HepG2 (cell line): Measurements from ENCODE around the gene MNAT1. TPM values are rescaled to one million over a fixed set of nuclear protein-coding genes. Genes with fewer than 3 reads are reported as not detected.
A peak's percentile ranks its signal among the peaks of the same experiment; 100 is the strongest.

Source experiments
- AFF4 ChIP-seq: sonication (generic); formaldehyde crosslinking; IDR thresholded peaks from 2 replicates; pipeline ENCODE4 v1.4.0; 2020; ENCODE audit warnings: missing genetic modification reagents
- BRD4 ChIP-seq: sonication (generic); formaldehyde crosslinking; IDR thresholded peaks from 2 replicates; pipeline ENCODE4 v1.4.0; 2020; ENCODE audit warnings: missing genetic modification reagents
- CBX2 ChIP-seq, 2 experiments: fragments of 200-600 bp in 1 of 2; sonication (generic); formaldehyde crosslinking in 1 of 2; IDR thresholded peaks; 2 replicates each; pipeline versions ENCODE4 v1.7.0 to v1.8.1; 2018 to 2022; ENCODE audit warnings: low read depth in 2 of 2, low read length in 1 of 2, mild to moderate bottlenecking in 1 of 2, missing genetic modification reagents in 1 of 2
- CBX5 ChIP-seq: sonication (generic); formaldehyde crosslinking; IDR thresholded peaks from 2 replicates; pipeline ENCODE4 v1.4.0; 2020; ENCODE audit warnings: missing genetic modification reagents, borderline replicate concordance
- FOXK1 ChIP-seq: sonication (generic); formaldehyde crosslinking; IDR thresholded peaks from 2 replicates; pipeline ENCODE4 v1.4.0; 2020; ENCODE audit warnings: low read depth, missing genetic modification reagents, borderline replicate concordance
- GATAD1 ChIP-seq: IDR thresholded peaks from 2 replicates; pipeline ENCODE4 v1.6.1; 2016; ENCODE audit warnings: missing genetic modification reagents, missing compliant biosample characterization
- HMGA1 ChIP-seq: sonication (generic); formaldehyde crosslinking; conservative IDR thresholded peaks from 2 replicates; pipeline ENCODE4 v1.4.0; 2020; ENCODE audit warnings: missing genetic modification reagents
- HOXA7 ChIP-seq: sonication (generic); formaldehyde crosslinking; IDR thresholded peaks from 2 replicates; pipeline ENCODE4 v1.8.1; 2022; ENCODE audit warnings: mild to moderate bottlenecking, missing genetic modification reagents, moderate library complexity
- KAT8 ChIP-seq: IDR thresholded peaks from 2 replicates; pipeline ENCODE4 v1.6.1; 2016; ENCODE audit warnings: missing genetic modification reagents, missing compliant biosample characterization
- MED1 ChIP-seq: sonication (generic); formaldehyde crosslinking; IDR thresholded peaks from 2 replicates; pipeline ENCODE4 v1.4.0; 2020; ENCODE audit warnings: missing genetic modification reagents
- MLX ChIP-seq: IDR thresholded peaks from 2 replicates; pipeline ENCODE4 v1.6.1; 2016
- PATZ1 ChIP-seq: sonication (generic); formaldehyde crosslinking; IDR thresholded peaks from 2 replicates; pipeline ENCODE4 v1.4.0; 2020; ENCODE audit warnings: missing genetic modification reagents
- PAX8 ChIP-seq: sonication (generic); formaldehyde crosslinking; IDR thresholded peaks from 2 replicates; pipeline ENCODE4 v1.8.0; 2022; ENCODE audit warnings: mild to moderate bottlenecking, missing genetic modification reagents, borderline replicate concordance
- PHF21A ChIP-seq: sonication (generic); formaldehyde crosslinking; IDR thresholded peaks from 2 replicates; pipeline ENCODE4 v1.5.0; 2020; ENCODE audit warnings: mild to moderate bottlenecking, missing genetic modification reagents
- REL ChIP-seq: sonication (generic); formaldehyde crosslinking; conservative IDR thresholded peaks from 2 replicates; pipeline ENCODE4 v1.8.0; 2022; ENCODE audit warnings: mild to moderate bottlenecking, missing genetic modification reagents, moderate library complexity
- RNF2 ChIP-seq: fragments of 450-650 bp; conservative IDR thresholded peaks from 2 replicates; pipeline ENCODE4 v1.6.1; 2016; ENCODE audit warnings: low read depth
- TFDP2 ChIP-seq: sonication (generic); formaldehyde crosslinking; IDR thresholded peaks from 2 replicates; pipeline ENCODE4 v1.4.0; 2020; ENCODE audit warnings: missing genetic modification reagents
- ZGPAT ChIP-seq: IDR thresholded peaks from 2 replicates; pipeline ENCODE4 v1.6.1; 2016; ENCODE audit warnings: mild to moderate bottlenecking
- ZNF343 ChIP-seq: sonication (generic); formaldehyde crosslinking; IDR thresholded peaks from 2 replicates; pipeline ENCODE4 v1.4.0; 2020; ENCODE audit warnings: mild to moderate bottlenecking, missing genetic modification reagents
- ZNF382 ChIP-seq: sonication (generic); formaldehyde crosslinking; IDR thresholded peaks from 2 replicates; pipeline ENCODE4 v1.5.0; 2020; ENCODE audit warnings: missing genetic modification reagents, mild to moderate bottlenecking, borderline replicate concordance
- ZNF550 ChIP-seq: sonication (generic); formaldehyde crosslinking; IDR thresholded peaks from 2 replicates; pipeline ENCODE4 v1.4.0; 2020; ENCODE audit warnings: mild to moderate bottlenecking, missing genetic modification reagents, borderline replicate concordance
- ZNF572 ChIP-seq: sonication (generic); formaldehyde crosslinking; IDR thresholded peaks from 2 replicates; pipeline ENCODE4 v1.5.1; 2020; ENCODE audit warnings: mild to moderate bottlenecking, missing genetic modification reagents
- ZSCAN9 ChIP-seq: IDR thresholded peaks from 2 replicates; pipeline ENCODE4 v1.6.1; 2016; ENCODE audit warnings: borderline replicate concordance
- polyA plus RNA-seq, 8 experiments: library from polyadenylated mRNA; depleted of rRNA in 3 of 8; stranded (reverse) in 7 of 8; unstranded in 1 of 8; fragments of >200 nt; fragmentation: Illumina TruSeq in 4 of 8; extraction: Trizol in 4 of 8; gene quantifications; 2 replicates each; pipeline versions ENCODE4 v1.2.1 to v1.2.3, GENCODE V29; 2011 to 2016; ENCODE audit warnings: low read depth in 4 of 8, missing spikeins in 1 of 8, mixed read lengths in 1 of 8; ENCODE audit not compliant: insufficient read depth in 1 of 8
- total RNA-seq, 5 experiments: library from RNA; depleted of rRNA; stranded (reverse); fragments of >200 nt; fragmentation: Illumina TruSeq; extraction: Trizol; gene quantifications; 2 replicates each; pipeline ENCODE4 v1.2.3, GENCODE V29; 2016; ENCODE audit warnings: low read depth in 1 of 5

The MNAT1 gene
- total and polyA plus RNA-seq, 2 of the 13 experiments (the other 11 are each of a cell fraction or from before 2014, with no cell fraction given): 49.2 to 94.8 TPM

GRCh38 chr14:60815371-60815770, 80.8 kb downstream of the MNAT1 start (continued):
- 0 out of 2 replicates have a peak, but pooled peaks have one; percentile 30 for TF ChIP-seq MLX (CRISPR knock-in tag)
- no peak for TF ChIP-seq ZNF572 (CRISPR knock-in tag)
- TF ChIP-seq CBX5: peak; percentile 72; the same call in 1 of the 2 replicates
- TF ChIP-seq PAX8: no peak
- no peak for TF ChIP-seq CBX2 (IDR thresholded peaks at IDR 0.05; ENCODE audit: low read depth, low read length)
- TF ChIP-seq CBX2 (CRISPR knock-in tag; IDR thresholded peaks at IDR 0.05; ENCODE audit: low read depth): no peak
- TF ChIP-seq RNF2: no peak
- TF ChIP-seq PATZ1 (CRISPR knock-in tag): 0 out of 2 replicates have a peak, but pooled peaks have one; percentile 15
- no peak for TF ChIP-seq TFDP2 (CRISPR knock-in tag)
- TF ChIP-seq ZNF382 (CRISPR knock-in tag): no peak
- 0 out of 2 replicates have a peak, but pooled peaks have one; percentile 40 for TF ChIP-seq GATAD1 (CRISPR knock-in tag)
- peak; percentile 37; the same call in 1 of the 2 replicates for TF ChIP-seq KAT8 (CRISPR knock-in tag)
- peak; percentile 71 for TF ChIP-seq MED1
- TF ChIP-seq FOXK1 (CRISPR knock-in tag): peak; percentile 80; the same call in 1 of the 2 replicates
- TF ChIP-seq ZNF343: no peak
- no peak for TF ChIP-seq REL (CRISPR knock-in tag)
- TF ChIP-seq ZGPAT (CRISPR knock-in tag): peak; percentile 86; the same call in 1 of the 2 replicates
- TF ChIP-seq BRD4 (CRISPR knock-in tag): no peak
- no peak for TF ChIP-seq PHF21A (CRISPR knock-in tag)
- no peak for TF ChIP-seq ZSCAN9 (CRISPR knock-in tag)
- TF ChIP-seq HMGA1: no peak
- TF ChIP-seq HOXA7: no peak
- TF ChIP-seq AFF4 (CRISPR knock-in tag): no peak
- no peak for TF ChIP-seq ZNF550
